ENCODE results near the gene MEFV. TPM values are rescaled to one million over a fixed set of nuclear protein-coding genes. Genes with fewer than 3 reads are reported as not detected.

MEFV gene
- total and polyA plus RNA-seq, 4 donors: 1.3 to 21.7 (median 8.1) TPM

DNA sequence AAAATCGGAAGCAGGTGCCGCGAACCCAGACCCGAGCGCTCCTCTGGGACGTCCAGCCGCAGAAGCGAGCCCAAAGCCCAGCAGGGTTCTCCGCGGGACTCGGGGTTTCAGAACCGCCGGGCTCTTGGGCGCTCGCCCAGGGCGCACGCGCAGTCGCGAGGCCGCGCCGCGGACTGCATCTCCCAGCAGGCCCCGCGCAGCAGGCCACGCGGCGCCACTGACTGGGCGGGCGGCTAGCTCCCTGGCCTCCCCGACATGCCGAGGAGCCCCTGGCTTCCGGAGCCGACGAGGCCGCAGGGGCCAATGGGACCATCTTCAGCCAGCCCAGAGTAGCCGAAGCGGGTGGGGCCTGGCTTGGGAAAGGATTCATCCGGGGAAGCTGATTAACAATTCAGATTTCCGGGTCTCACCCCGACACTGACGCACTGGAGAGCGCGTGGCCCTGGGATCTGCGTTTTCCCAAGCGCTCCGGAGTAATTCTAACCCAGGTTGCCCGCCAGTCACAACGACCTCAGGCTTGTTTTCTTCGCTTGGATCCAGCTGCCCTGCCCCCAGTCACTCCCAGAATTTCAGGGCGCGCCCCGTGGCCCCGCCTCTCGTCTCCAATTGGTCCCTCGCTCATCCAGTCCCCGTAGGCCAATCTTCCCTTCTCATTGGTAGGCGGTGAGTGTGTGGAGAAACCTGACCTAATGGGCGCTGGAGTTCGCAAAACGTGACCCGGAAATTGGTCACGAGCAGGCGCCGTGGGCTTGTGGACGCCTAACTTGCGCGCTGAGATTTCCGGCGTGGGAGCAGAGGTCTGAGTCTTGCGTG, 26.5 kb upstream of the MEFV start, which contains the start of gene ZNF263:
TSS of gene ZNF263 (plus strand) at position 762 of the 813 bp plus-strand sequence. CDS start 328 bp downstream, outside the sequence.
- TF ChIP-seq, protein P1, sequence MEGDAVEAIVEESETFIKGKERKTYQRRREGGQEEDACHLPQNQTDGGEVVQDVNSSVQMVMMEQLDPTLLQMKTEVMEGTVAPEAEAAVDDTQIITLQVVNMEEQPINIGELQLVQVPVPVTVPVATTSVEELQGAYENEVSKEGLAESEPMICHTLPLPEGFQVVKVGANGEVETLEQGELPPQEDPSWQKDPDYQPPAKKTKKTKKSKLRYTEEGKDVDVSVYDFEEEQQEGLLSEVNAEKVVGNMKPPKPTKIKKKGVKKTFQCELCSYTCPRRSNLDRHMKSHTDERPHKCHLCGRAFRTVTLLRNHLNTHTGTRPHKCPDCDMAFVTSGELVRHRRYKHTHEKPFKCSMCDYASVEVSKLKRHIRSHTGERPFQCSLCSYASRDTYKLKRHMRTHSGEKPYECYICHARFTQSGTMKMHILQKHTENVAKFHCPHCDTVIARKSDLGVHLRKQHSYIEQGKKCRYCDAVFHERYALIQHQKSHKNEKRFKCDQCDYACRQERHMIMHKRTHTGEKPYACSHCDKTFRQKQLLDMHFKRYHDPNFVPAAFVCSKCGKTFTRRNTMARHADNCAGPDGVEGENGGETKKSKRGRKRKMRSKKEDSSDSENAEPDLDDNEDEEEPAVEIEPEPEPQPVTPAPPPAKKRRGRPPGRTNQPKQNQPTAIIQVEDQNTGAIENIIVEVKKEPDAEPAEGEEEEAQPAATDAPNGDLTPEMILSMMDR (IDR thresholded peaks at IDR 0.05; ENCODE audit: control extremely low read depth, extremely low read depth): no peak
- 0% methylated on average over 56 to 72 of the region's 72 CpGs for WGBS, 2 donors
- Histone ChIP-seq H3K27me3 (ENCODE audit: control insufficient read depth in 3 of 3, insufficient read depth in 3 of 3, low read length in 2 of 3) (peaks cover 0 to 3% (median 0%) of the 10 kb centered on the region in 3 donors), H3K4me1 (ENCODE audit: control insufficient read depth in 5 of 5, insufficient read depth in 5 of 5, low read length in 5 of 5) (peaks cover 5 to 13% (median 12%) of the 10 kb centered on the region in 5 donors), H3K4me3 (peak within 1 kb of the TSS; percentile 62), H3K9ac (ENCODE audit: insufficient read depth in 1 of 2, low read length in 2 of 2) (peak within 1 kb of the TSS; percentile 90 to 92), H3K9me3 (ENCODE audit: control insufficient read depth in 4 of 4, insufficient read depth in 3 of 4, low read length in 3 of 4) (peaks cover 0 to 16% (median 9%) of the 10 kb centered on the region in 4 donors), H3K27ac (ENCODE audit: low read depth in 1 of 2, low read length in 1 of 2) (peak within 1 kb of the TSS; percentile 91 to 99), H3K36me3 (ENCODE audit: control insufficient read depth in 4 of 4, insufficient read depth in 4 of 4, low read length in 4 of 4) (peaks cover 5 to 26% (median 18%) of the 10 kb centered on the region in 4 donors)
- DNase-seq (peak; percentile 98 to 99 (median 99)), ATAC-seq (ENCODE audit: insufficient read depth, low FRiP score) (peak; percentile 94)

DNA sequence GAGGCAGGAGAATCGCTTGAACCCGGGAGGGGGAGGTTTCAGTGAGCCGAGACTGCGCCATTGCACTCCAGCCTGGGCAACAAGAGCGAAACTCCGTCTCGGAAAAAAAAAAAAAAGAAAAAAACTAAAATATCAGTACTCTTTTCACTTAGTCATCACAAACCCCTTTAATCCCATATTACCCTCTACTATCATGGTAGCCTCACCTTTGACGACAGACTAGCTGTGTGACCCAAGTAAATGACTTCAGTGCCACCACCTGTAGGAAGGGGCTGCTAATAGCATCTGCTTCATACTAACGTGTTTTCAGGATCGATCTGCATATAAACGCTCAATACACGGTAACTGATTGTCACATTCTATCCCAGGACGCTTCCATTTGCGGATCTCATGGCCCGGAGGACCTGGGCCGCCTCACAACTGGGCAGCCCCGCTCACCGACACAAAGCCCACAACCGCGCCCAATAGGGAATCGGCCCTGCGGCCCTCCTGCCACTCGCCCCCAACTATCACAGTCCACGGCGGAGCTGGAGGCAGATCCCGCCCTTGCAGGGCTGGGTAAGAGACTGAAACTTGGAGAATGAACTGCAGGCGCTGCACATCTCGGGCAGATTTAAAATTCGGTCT, 25.8 kb upstream of the MEFV start:
- Histone ChIP-seq H3K4me3 (peak overlapping the region; percentile 51), H3K4me1 (ENCODE audit: control insufficient read depth in 5 of 5, insufficient read depth in 5 of 5, low read length in 5 of 5) (peaks cover 5 to 13% (median 12%) of the 10 kb centered on the region in 5 donors), H3K9me3 (ENCODE audit: control insufficient read depth in 4 of 4, insufficient read depth in 3 of 4, low read length in 3 of 4) (peaks cover 0 to 12% (median 7%) of the 10 kb centered on the region in 4 donors), H3K9ac (ENCODE audit: insufficient read depth in 1 of 2, low read length in 2 of 2) (peak overlapping the region; percentile 87 to 90), H3K27ac (ENCODE audit: low read depth in 1 of 2, low read length in 1 of 2) (peak overlapping the region; percentile 91 to 99), H3K36me3 (ENCODE audit: control insufficient read depth in 4 of 4, insufficient read depth in 4 of 4, low read length in 4 of 4) (peaks cover 5 to 22% (median 18%) of the 10 kb centered on the region in 4 donors), H3K27me3 (ENCODE audit: control insufficient read depth in 3 of 3, insufficient read depth in 3 of 3, low read length in 2 of 3) (peaks cover 0 to 3% (median 0%) of the 10 kb centered on the region in 3 donors)
- TF ChIP-seq, protein P1 (IDR thresholded peaks at IDR 0.05; ENCODE audit: control extremely low read depth, extremely low read depth): no peak
- 12 to 15% methylated on average over 29 of the region's 29 CpGs for WGBS, 2 donors
- DNase-seq (peak in 2 of 3 donors; percentile 85 to 88), ATAC-seq (ENCODE audit: insufficient read depth, low FRiP score) (peak; percentile 42)

DNA sequence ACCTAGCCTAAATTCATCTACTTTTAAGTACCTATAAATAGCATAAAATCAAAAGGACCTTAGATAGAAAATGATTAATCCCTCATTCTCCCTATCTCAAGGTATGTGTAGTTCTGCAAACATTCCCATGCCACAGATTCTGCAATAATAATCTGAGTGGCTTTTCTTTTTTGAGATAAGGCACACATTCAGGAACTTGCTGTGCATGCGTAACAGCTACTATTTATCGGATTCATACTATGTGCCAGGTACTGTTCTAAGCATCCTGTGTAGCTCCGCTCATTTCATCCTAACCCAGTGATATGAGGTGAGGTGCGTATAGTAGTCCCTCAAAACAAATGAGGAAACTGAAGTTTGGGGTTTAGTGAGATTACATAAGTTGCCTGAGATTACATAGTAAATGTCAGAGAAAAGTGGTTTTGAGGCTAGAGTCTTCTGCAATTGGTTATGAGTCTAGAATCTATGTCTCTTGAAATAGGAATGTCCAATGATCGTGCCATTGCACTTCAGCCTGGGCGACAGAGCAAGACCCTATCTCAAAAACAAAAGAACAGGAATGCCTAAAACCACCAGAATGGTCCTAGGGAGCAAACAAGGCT, 24.9 kb upstream of the MEFV start:
- Histone ChIP-seq H3K27ac (ENCODE audit: low read depth in 1 of 2, low read length in 1 of 2) (no peak overlapping the region), H3K4me3 (no peak overlapping the region)
- 68 to 87% methylated on average over 6 of the region's 6 CpGs for WGBS, 2 donors

More for the DNA sequence above, 24.9 kb upstream of the MEFV start:
- TF ChIP-seq, protein P1 (IDR thresholded peaks at IDR 0.05; ENCODE audit: control extremely low read depth, extremely low read depth): no peak
- Histone ChIP-seq H3K9ac (ENCODE audit: insufficient read depth in 1 of 2, low read length in 2 of 2) (no peak overlapping the region), H3K27me3 (ENCODE audit: control insufficient read depth in 3 of 3, insufficient read depth in 3 of 3, low read length in 2 of 3) (peaks cover 0 to 3% (median 0%) of the 10 kb centered on the region in 3 donors), H3K36me3 (ENCODE audit: control insufficient read depth in 4 of 4, insufficient read depth in 4 of 4, low read length in 4 of 4) (peaks cover 3 to 17% (median 13%) of the 10 kb centered on the region in 4 donors), H3K4me1 (ENCODE audit: control insufficient read depth in 5 of 5, insufficient read depth in 5 of 5, low read length in 5 of 5) (peaks cover 5 to 13% (median 12%) of the 10 kb centered on the region in 5 donors), H3K9me3 (ENCODE audit: control insufficient read depth in 4 of 4, insufficient read depth in 3 of 4, low read length in 3 of 4) (peaks cover 0 to 7% (median 4%) of the 10 kb centered on the region in 4 donors)
- ATAC-seq (ENCODE audit: insufficient read depth, low FRiP score) (no peak), DNase-seq (no peak)

All from lung (tissue), 12 donors.